Measurements from ENCODE around the gene ACAT2. TPM values are rescaled to one million over a fixed set of nuclear protein-coding genes. Genes with fewer than 3 reads are reported as not detected.
A peak's percentile ranks its signal among the peaks of the same experiment; 100 is the strongest.

Gene ACAT2
- total RNA-seq, 1 donor = 115 TPM

- no peak overlapping the region for H3K4me3 ChIP-seq (ENCODE audit: low read depth, low read length)
- TF ChIP-seq, protein P1, sequence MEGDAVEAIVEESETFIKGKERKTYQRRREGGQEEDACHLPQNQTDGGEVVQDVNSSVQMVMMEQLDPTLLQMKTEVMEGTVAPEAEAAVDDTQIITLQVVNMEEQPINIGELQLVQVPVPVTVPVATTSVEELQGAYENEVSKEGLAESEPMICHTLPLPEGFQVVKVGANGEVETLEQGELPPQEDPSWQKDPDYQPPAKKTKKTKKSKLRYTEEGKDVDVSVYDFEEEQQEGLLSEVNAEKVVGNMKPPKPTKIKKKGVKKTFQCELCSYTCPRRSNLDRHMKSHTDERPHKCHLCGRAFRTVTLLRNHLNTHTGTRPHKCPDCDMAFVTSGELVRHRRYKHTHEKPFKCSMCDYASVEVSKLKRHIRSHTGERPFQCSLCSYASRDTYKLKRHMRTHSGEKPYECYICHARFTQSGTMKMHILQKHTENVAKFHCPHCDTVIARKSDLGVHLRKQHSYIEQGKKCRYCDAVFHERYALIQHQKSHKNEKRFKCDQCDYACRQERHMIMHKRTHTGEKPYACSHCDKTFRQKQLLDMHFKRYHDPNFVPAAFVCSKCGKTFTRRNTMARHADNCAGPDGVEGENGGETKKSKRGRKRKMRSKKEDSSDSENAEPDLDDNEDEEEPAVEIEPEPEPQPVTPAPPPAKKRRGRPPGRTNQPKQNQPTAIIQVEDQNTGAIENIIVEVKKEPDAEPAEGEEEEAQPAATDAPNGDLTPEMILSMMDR (IDR thresholded peaks at IDR 0.05; ENCODE audit: insufficient read depth, low read depth, low read length) = no peak
- no peak for DNase-seq (ENCODE audit: low read depth)
These were observed 15.5 kb downstream of the ACAT2 start for GRCh38 chr6:159777240-159777904.

DNA sequence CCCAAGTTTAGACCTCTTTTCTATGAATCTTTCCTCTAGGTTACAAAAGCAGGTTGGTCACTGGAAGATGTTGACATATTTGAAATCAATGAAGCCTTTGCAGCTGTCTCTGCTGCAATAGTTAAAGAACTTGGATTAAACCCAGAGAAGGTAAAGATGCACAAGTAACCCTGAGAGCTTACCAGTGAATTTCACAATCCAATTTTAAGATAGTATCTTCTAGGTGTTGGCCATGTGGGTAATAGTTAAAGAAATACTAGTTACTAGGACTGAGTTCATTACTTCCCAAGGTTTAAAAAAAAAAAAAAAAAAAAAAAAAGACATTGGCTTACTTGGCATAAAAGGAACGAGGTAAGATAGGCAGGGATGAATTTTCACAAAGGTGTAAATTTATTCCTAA is 16.3 kb downstream of the ACAT2 start:
- no peak overlapping the region for H3K4me3 ChIP-seq (ENCODE audit: low read depth, low read length)
- TF ChIP-seq, protein P1 (IDR thresholded peaks at IDR 0.05; ENCODE audit: insufficient read depth, low read depth, low read length) = no peak
- no peak for DNase-seq (ENCODE audit: low read depth)

GRCh38 chr6:159778542-159779103 is 16.8 kb downstream of the ACAT2 start:
- DNase-seq (ENCODE audit: low read depth) = no peak
- TF ChIP-seq, protein P1 (IDR thresholded peaks at IDR 0.05; ENCODE audit: insufficient read depth, low read depth, low read length) = no peak
- no peak overlapping the region for H3K4me3 ChIP-seq (ENCODE audit: low read depth, low read length)

DNA sequence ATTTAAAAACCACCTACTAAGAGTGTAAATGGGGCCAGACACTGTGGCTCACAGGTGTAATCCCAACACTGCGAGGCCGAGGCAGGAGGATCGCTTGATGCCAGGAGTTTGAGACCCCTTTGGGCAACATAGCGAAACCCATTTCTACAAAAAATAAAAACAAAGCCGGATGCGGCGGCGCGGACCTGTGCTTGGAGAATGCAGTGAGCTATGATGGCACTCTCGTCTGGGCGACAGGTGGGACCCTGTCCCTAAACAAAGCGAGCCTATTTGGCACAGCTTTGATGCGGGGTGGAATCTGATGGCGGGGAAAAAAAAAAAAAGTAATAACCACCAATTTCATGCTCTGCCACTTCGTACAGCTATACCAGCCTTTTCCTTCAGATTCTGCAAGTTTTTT is 26.4 kb downstream of the ACAT2 start:
- TF ChIP-seq, protein P1 (IDR thresholded peaks at IDR 0.05; ENCODE audit: insufficient read depth, low read depth, low read length) = no peak
- H3K4me3 ChIP-seq (ENCODE audit: low read depth, low read length) = peak overlapping the region; percentile 94
- no peak for DNase-seq (ENCODE audit: low read depth)

DNA sequence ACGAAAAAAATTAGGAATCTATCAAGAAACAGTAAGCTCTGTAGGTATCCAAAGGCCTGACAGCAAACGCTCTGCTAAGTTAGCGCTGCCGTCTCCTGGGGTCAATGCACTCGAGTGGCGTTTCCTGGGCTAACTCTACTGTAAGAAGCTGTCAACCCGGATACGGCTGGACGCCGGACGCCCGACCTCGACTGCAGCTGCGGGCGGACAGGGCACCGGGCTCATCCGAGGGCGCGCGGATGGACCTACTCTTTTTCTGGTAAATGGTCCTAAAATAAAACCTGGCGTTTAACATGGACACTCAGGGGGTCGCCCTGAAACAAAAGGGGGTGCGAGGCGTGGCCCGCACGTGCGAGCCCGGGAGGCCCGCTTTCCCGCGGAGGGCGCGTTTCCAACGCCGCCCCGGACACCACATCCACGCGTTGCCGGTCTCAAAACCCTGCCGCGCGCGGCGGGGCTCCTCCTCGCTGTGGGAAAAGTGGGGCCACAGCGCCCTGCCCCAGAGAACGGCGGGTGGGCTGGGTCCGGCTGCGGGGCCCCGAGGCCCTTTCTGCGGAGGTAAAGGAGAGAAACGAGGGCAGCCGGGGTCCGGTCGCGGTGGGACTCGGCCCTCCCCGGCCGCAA is 27.0 kb downstream of the ACAT2 start:
- peak; percentile 58 for DNase-seq (ENCODE audit: low read depth)
- peak overlapping the region; percentile 94 for H3K4me3 ChIP-seq (ENCODE audit: low read depth, low read length)

GRCh38 chr6:159789377-159790148 is 27.7 kb downstream of the ACAT2 start, which contains the start of gene TCP1:
TCP1 (minus strand) TSS chr6:159789602; CDS start chr6:159789468, 134 bp downstream.
- TF ChIP-seq, protein P1 (IDR thresholded peaks at IDR 0.05; ENCODE audit: insufficient read depth, low read depth, low read length) = no peak
- DNase-seq (ENCODE audit: low read depth) = peak; percentile 100
- peak within 1 kb of the TSS; percentile 94 for H3K4me3 ChIP-seq (ENCODE audit: low read depth, low read length)

More for the DNA sequence above, 27.0 kb downstream of the ACAT2 start:
- TF ChIP-seq, protein P1 (IDR thresholded peaks at IDR 0.05; ENCODE audit: insufficient read depth, low read depth, low read length) = no peak
